IMR-90 (cell line): ENCODE measurements around the gene NPNT. TPM values are rescaled to one million over a fixed set of nuclear protein-coding genes. Genes with fewer than 3 reads are reported as not detected.

ENCODE experiments used
- ATAC-seq: fragments of 200-7000 bp; cut with Tn5 transposase; 2 replicates; pipeline ENCODE4 v1.9.1; 2020; ENCODE audit warnings: low read depth, mild to moderate bottlenecking, moderate library complexity
- BruUV-seq: library from RNA; stranded (reverse); fragments of 400-500 nt; replicated peaks from 2 replicates; lab custom pipeline; 2021; lab: Mats Ljungman, UMichigan
- CTCF ChIA-PET: fragments of 300-600 bp; formaldehyde crosslinking; extraction: SDS; loops from one replicate; lab custom pipeline; 2021; ENCODE audit warnings: antibody characterized with exemption; lab: Yijun Ruan, JAX
- POLR2A ChIA-PET: fragments of 300-600 bp; sonication (Branson Sonifier 250); formaldehyde crosslinking; loops from one replicate; lab custom pipeline; 2022; ENCODE audit warnings: antibody characterized with exemption; ENCODE audit not compliant: unreplicated experiment; lab: Charles Lee
- DNase-seq: peaks from one replicate; pipeline ENCODE4 v3.0.0; 2013
- H2AFZ ChIP-seq: replicated peaks from 2 replicates; pipeline ENCODE3; 2013; ENCODE audit warnings: low read length, mild to moderate bottlenecking; ENCODE audit not compliant: poor library complexity
- H2AK5ac ChIP-seq: 2 replicates; pipeline ENCODE4 v1.6.1; 2013; ENCODE audit warnings: low read depth, low read length, inconsistent platforms
- H2AK9ac ChIP-seq: replicated peaks from 2 replicates; pipeline ENCODE3; 2013; ENCODE audit warnings: mild to moderate bottlenecking, low read depth, low read length, moderate library complexity; ENCODE audit not compliant: poor library complexity
- H2BK120ac ChIP-seq: 2 replicates; pipeline ENCODE4 v1.6.1; 2013; ENCODE audit warnings: low read depth, low read length, inconsistent platforms
- H2BK15ac ChIP-seq: 3 replicates; pipeline ENCODE4 v1.6.1; 2013; ENCODE audit warnings: low read depth, low read length, inconsistent platforms
- H2BK20ac ChIP-seq: 2 replicates; pipeline ENCODE4 v1.6.1; 2013; ENCODE audit warnings: low read depth, mild to moderate bottlenecking, inconsistent platforms, low read length, moderate library complexity
- H2BK5ac ChIP-seq: 2 replicates; pipeline ENCODE4 v1.6.1; 2013; ENCODE audit warnings: mild to moderate bottlenecking, low read depth, low read length, inconsistent platforms; ENCODE audit not compliant: poor library complexity, severe bottlenecking
- H3K14ac ChIP-seq: replicated peaks from 2 replicates; pipeline ENCODE4 v1.6.1; 2013; ENCODE audit warnings: low read depth, low read length, inconsistent platforms
- H3K18ac ChIP-seq: 2 replicates; pipeline ENCODE4 v1.6.1; 2013; ENCODE audit warnings: low read depth, low read length, control low read depth
- H3K23ac ChIP-seq: 2 replicates; pipeline ENCODE4 v1.6.1; 2013; ENCODE audit warnings: low read depth, low read length, inconsistent platforms
- H3K27ac ChIP-seq: 2 replicates; pipeline ENCODE4 v1.5.1; 2013; ENCODE audit warnings: mild to moderate bottlenecking, control low read depth, low read length; ENCODE audit not compliant: insufficient read depth
- H3K27me3 ChIP-seq: 2 replicates; pipeline ENCODE4 v1.6.1; 2013; ENCODE audit warnings: low read length; ENCODE audit not compliant: control insufficient read depth, insufficient read depth
- H3K36me3 ChIP-seq: 2 replicates; pipeline ENCODE4 v1.6.1; 2013; ENCODE audit warnings: low read length, mixed read lengths; ENCODE audit not compliant: control insufficient read depth, insufficient read depth
- H3K4ac ChIP-seq: 2 replicates; pipeline ENCODE4 v1.6.1; 2013; ENCODE audit warnings: low read depth, low read length, inconsistent platforms
- H3K4me1 ChIP-seq: 2 replicates; pipeline ENCODE4 v1.6.1; 2013; ENCODE audit warnings: low read length, mixed read lengths; ENCODE audit not compliant: control insufficient read depth, insufficient read depth
- H3K4me2 ChIP-seq: 2 replicates; pipeline ENCODE4 v1.6.1; 2013; ENCODE audit warnings: low read depth, mild to moderate bottlenecking, control low read depth, low read length, moderate library complexity
- H3K4me3 ChIP-seq: 2 replicates; pipeline ENCODE4 v1.5.1; 2013; ENCODE audit warnings: low read depth, mild to moderate bottlenecking, control low read depth, low read length, moderate library complexity; ENCODE audit not compliant: insufficient read depth
- H3K56ac ChIP-seq: 2 replicates; pipeline ENCODE4 v1.6.1; 2013; ENCODE audit warnings: low read length, inconsistent platforms; ENCODE audit not compliant: insufficient read depth; ENCODE audit errors: extremely low read depth
- H3K79me1 ChIP-seq, 2 experiments: 2 replicates each; pipeline ENCODE4 v1.6.1; 2013; ENCODE audit warnings: low read length in 2 of 2, inconsistent platforms in 1 of 2, low read depth in 1 of 2
- H3K9ac ChIP-seq: 2 replicates; pipeline ENCODE4 v1.6.1; 2013; ENCODE audit warnings: low read depth, low read length, control low read depth
- H3K9me1 ChIP-seq: 2 replicates; pipeline ENCODE4 v1.6.1; 2013; ENCODE audit warnings: low read length, inconsistent platforms; ENCODE audit not compliant: insufficient read depth
- H3K9me3 ChIP-seq: 2 replicates; pipeline ENCODE4 v1.6.1; 2013; ENCODE audit warnings: low read length; ENCODE audit not compliant: control insufficient read depth, insufficient read depth
- H4K20me1 ChIP-seq: 2 replicates; pipeline ENCODE4 v1.6.1; 2013; ENCODE audit warnings: low read length, inconsistent platforms; ENCODE audit not compliant: insufficient read depth
- H4K5ac ChIP-seq: 2 replicates; pipeline ENCODE4 v1.6.1; 2013; ENCODE audit warnings: mild to moderate bottlenecking, low read depth, low read length, control low read depth
- H4K8ac ChIP-seq, 2 experiments: 2 replicates each; pipeline ENCODE4 v1.6.1; 2013; ENCODE audit warnings: low read depth in 2 of 2, low read length in 2 of 2, control low read depth in 1 of 2, inconsistent platforms in 1 of 2
- H4K91ac ChIP-seq: 2 replicates; pipeline ENCODE4 v1.6.1; 2013; ENCODE audit warnings: low read depth, low read length, inconsistent platforms; ENCODE audit not compliant: insufficient read depth
- BHLHE40 ChIP-seq: fragments of 150-350 bp; IDR thresholded peaks from 2 replicates; pipeline ENCODE4 v1.6.1; 2016; ENCODE audit warnings: mild to moderate bottlenecking, low read depth, low read length
- CEBPB ChIP-seq: IDR thresholded peaks from 2 replicates; pipeline ENCODE4 v1.6.1; 2012; ENCODE audit warnings: low read depth, low read length, improper control_type of control experiment
- CHD1 ChIP-seq: IDR thresholded peaks from 2 replicates; pipeline ENCODE4 v1.6.1; 2012; ENCODE audit warnings: low read depth, low read length, improper control_type of control experiment
- CTCF ChIP-seq: conservative IDR thresholded peaks from 2 replicates; pipeline ENCODE4 v1.5.1; 2012; ENCODE audit warnings: mild to moderate bottlenecking, low read depth, low read length, improper control_type of control experiment
- NFE2L2 ChIP-seq: fragments of 150-350 bp; IDR thresholded peaks from 2 replicates; pipeline ENCODE4 v1.6.1; 2016; ENCODE audit warnings: low read depth, mild to moderate bottlenecking, low read length
- RAD21 ChIP-seq: IDR thresholded peaks from 2 replicates; pipeline ENCODE4 v1.6.1; 2012; ENCODE audit warnings: low read length, improper control_type of control experiment
- SMC3 ChIP-seq: fragments of 150-350 bp; IDR thresholded peaks from 2 replicates; pipeline ENCODE4 v1.6.1; 2016; ENCODE audit warnings: low read depth, mild to moderate bottlenecking, antibody characterized with exemption, low read length, moderate library complexity
- WGBS, 2 experiments: methylation state at CpG; one replicate each; pipeline versions ENCODE4 v1.1.5 to v1.1.7; 2013; ENCODE audit warnings: missing lambda C conversion rate in 2 of 2; ENCODE audit not compliant: insufficient read length in 1 of 2; ENCODE audit errors: extremely low coverage in 2 of 2; 5-methylcytosine and 5-hydroxymethylcytosine counted together
- dilution Hi-C: fragments of 300-500 bp; cut with HindIII; formaldehyde crosslinking; loops from one replicate; pipeline ENCODE4 v1.14.3; 2018; ENCODE audit warnings: low sequenced_read_pairs; ENCODE audit not compliant: unreplicated experiment
- in situ Hi-C: fragments of 300-500 bp; cut with MboI; formaldehyde crosslinking; loops from 3 replicates; pipeline ENCODE4 v1.14.3; 2019; ENCODE audit warnings: low sequenced_read_pairs, inconsistent platforms, mixed read lengths
- intact Hi-C: fragments of 100-400 bp; cut with micrococcal nuclease; formaldehyde crosslinking; loops from 2 replicates; pipeline ENCODE4 v1.10.0; 2022
- polyA plus RNA-seq, 3 experiments: library from polyadenylated mRNA; depleted of rRNA; stranded (reverse); fragments of >200 nt; gene quantifications; 2 replicates each; pipeline ENCODE4 v1.2.3, GENCODE V29; 2012; ENCODE audit warnings: low replicate concordance in 1 of 3
- total RNA-seq: library from RNA; depleted of rRNA; stranded (reverse); fragments of >200 nt; gene quantifications from 2 replicates; pipeline ENCODE4 v1.2.3, GENCODE V29; 2012
- TF ChIP-seq, protein P1 (sequence below): fragments of 150-350 bp; IDR thresholded peaks from 2 replicates; pipeline ENCODE4 v1.6.1; 2016; ENCODE audit warnings: low read depth, mild to moderate bottlenecking, low read length, moderate library complexity, borderline replicate concordance

Gene NPNT
- total and polyA plus RNA-seq, 2 of the 4 experiments (the other 2 are of a cell fraction) = not detected

DNA sequence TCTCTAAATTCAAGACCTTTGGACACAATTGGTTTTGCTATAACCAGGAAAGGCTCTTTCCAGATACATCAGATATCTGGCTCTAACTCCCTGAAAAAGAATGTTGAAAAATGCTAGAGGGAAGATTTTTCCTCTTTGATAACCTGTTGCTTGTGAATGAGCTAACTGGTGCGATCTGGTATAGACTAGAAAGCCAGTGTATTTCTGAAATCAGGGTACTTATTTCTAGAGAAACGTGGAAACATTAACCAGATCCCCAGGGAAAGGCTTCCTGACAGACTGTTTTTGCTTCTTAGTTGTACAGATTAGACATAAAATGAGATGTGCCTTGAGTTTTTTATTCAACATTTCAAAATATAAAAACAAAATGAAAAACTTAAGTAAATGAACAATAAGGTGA, 107.7 kb downstream of the NPNT start:
- Histone ChIP-seq H2AK5ac (no peak overlapping the region), H4K20me1 (no peaks in the 10 kb centered on the region), H4K91ac (no peak overlapping the region), H3K4me1 (no peaks in the 10 kb centered on the region), H3K9ac (no peak overlapping the region), H4K8ac (no peak overlapping the region), H2BK120ac (no peak overlapping the region), H3K23ac (no peak overlapping the region), H3K56ac (no peak overlapping the region), H2BK5ac (no peak overlapping the region), H3K27me3 (peaks cover 2% of the 10 kb centered on the region), H3K9me3 (no peaks in the 10 kb centered on the region), H2AFZ (no peak overlapping the region), H4K5ac (no peak overlapping the region), H3K27ac (no peak overlapping the region), H3K18ac (no peak overlapping the region), H3K79me1 (no peaks in the 10 kb centered on the region), H3K4me3 (no peak overlapping the region), H3K4ac (no peak overlapping the region), H2BK20ac (no peak overlapping the region), H2AK9ac (no peak overlapping the region), H3K9me1 (no peaks in the 10 kb centered on the region), H2BK15ac (no peak overlapping the region), H3K4me2 (no peak overlapping the region), H3K14ac (no peak overlapping the region), H3K36me3 (no peaks in the 10 kb centered on the region)
- no peak for TF ChIP-seq RAD21
- no peak for TF ChIP-seq CEBPB
- TF ChIP-seq CTCF = no peak
- TF ChIP-seq, protein P1, sequence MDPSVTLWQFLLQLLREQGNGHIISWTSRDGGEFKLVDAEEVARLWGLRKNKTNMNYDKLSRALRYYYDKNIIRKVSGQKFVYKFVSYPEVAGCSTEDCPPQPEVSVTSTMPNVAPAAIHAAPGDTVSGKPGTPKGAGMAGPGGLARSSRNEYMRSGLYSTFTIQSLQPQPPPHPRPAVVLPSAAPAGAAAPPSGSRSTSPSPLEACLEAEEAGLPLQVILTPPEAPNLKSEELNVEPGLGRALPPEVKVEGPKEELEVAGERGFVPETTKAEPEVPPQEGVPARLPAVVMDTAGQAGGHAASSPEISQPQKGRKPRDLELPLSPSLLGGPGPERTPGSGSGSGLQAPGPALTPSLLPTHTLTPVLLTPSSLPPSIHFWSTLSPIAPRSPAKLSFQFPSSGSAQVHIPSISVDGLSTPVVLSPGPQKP = no peak
- no peak for TF ChIP-seq BHLHE40
- no peak for TF ChIP-seq CHD1
- TF ChIP-seq SMC3 = no peak
- no peak for TF ChIP-seq NFE2L2
- dilution Hi-C loops (no loop called here), in situ Hi-C loops (no loop called here), intact Hi-C loops (no loop called here)
- ChIA-PET POLR2A (no interaction called here), CTCF (no interaction called here)
- no peak for DNase-seq
- no CpG with 5 or more reads among the region's 2 CpGs for WGBS, 2 experiments
- no peak for ATAC-seq
- BruUV-seq = no TSS peak
